ENCODE results near the gene CFAP107.
"Not testable (repeated sequence)": the region's sequence is repeated elsewhere in the genome, so short reads cannot be mapped to it uniquely, and the experiment has no call there.

CFAP107 gene

GRCh38 chr1:12745992-12746323 lies at the start of gene CFAP107:
Gene CFAP107, plus strand, starts transcription at chr1:12746200. Its CDS starts 231 bp downstream, at chr1:12746431.
- DNase-seq (ENCODE audit: low read depth, low spot score), result no peak

- DNase-seq (ENCODE audit: low read depth, low spot score), result no peak
These were observed 49.3 kb upstream of the CFAP107 start for GRCh38 chr1:12696658-12697057.

- no peak for DNase-seq (ENCODE audit: low read depth, low spot score)
These were observed 48.6 kb upstream of the CFAP107 start for GRCh38 chr1:12697397-12697796.

GRCh38 chr1:12703821-12704451 lies 42.1 kb upstream of the CFAP107 start:
- DNase-seq (ENCODE audit: low read depth, low spot score), result no peak

- DNase-seq (ENCODE audit: low read depth, low spot score), result no peak
These were observed 39.9 kb upstream of the CFAP107 start for GRCh38 chr1:12706061-12706460.

GRCh38 chr1:12708396-12709090 lies 37.5 kb upstream of the CFAP107 start:
- no peak for DNase-seq (ENCODE audit: low read depth, low spot score)

- DNase-seq (ENCODE audit: low read depth, low spot score), result no peak
These were observed 36.9 kb upstream of the CFAP107 start for GRCh38 chr1:12709091-12709491.

GRCh38 chr1:12709696-12710095 lies 36.3 kb upstream of the CFAP107 start:
- DNase-seq (ENCODE audit: low read depth, low spot score), result no peak

GRCh38 chr1:12711536-12711935 lies 34.5 kb upstream of the CFAP107 start:
- DNase-seq (ENCODE audit: low read depth, low spot score), result no peak

- no peak for DNase-seq (ENCODE audit: low read depth, low spot score)
These were observed 33.9 kb upstream of the CFAP107 start for GRCh38 chr1:12712076-12712475.

- no peak for DNase-seq (ENCODE audit: low read depth, low spot score)
These were observed 33.1 kb upstream of the CFAP107 start for GRCh38 chr1:12712929-12713328.

- DNase-seq (ENCODE audit: low read depth, low spot score), result not testable (repeated sequence)
These were observed 32.3 kb upstream of the CFAP107 start for GRCh38 chr1:12713651-12714050.

- DNase-seq (ENCODE audit: low read depth, low spot score), result no peak
These were observed 31.1 kb upstream of the CFAP107 start for GRCh38 chr1:12714710-12715475.

GRCh38 chr1:12715896-12716437 lies 30.0 kb upstream of the CFAP107 start, which contains the start of gene AADACL3:
Gene AADACL3, plus strand, starts transcription at chr1:12716110. Its CDS starts 67 bp downstream, at chr1:12716177.
- no peak for DNase-seq (ENCODE audit: low read depth, low spot score)

- DNase-seq (ENCODE audit: low read depth, low spot score), result no peak
These were observed 28.6 kb upstream of the CFAP107 start for GRCh38 chr1:12717301-12717838.

- no peak for DNase-seq (ENCODE audit: low read depth, low spot score)
These were observed 23.4 kb upstream of the CFAP107 start for GRCh38 chr1:12722626-12723025.

- no peak for DNase-seq (ENCODE audit: low read depth, low spot score)
These were observed 17.6 kb upstream of the CFAP107 start for GRCh38 chr1:12728391-12728790.

GRCh38 chr1:12730156-12730555 lies 15.8 kb upstream of the CFAP107 start:
- no peak for DNase-seq (ENCODE audit: low read depth, low spot score)

- DNase-seq (ENCODE audit: low read depth, low spot score), result not testable (repeated sequence)
These were observed 14.9 kb upstream of the CFAP107 start for GRCh38 chr1:12731084-12731483.

GRCh38 chr1:12734651-12735050 lies 11.3 kb upstream of the CFAP107 start:
- no peak for DNase-seq (ENCODE audit: low read depth, low spot score)

GRCh38 chr1:12738934-12739333 lies 7.1 kb upstream of the CFAP107 start:
- no peak for DNase-seq (ENCODE audit: low read depth, low spot score)

GRCh38 chr1:12739613-12740012 lies 6.4 kb upstream of the CFAP107 start:
- no peak for DNase-seq (ENCODE audit: low read depth, low spot score)
